Ovary (tissue), 9 donors: ENCODE results near the gene ACSL3. TPM values are rescaled to one million over a fixed set of nuclear protein-coding genes. Genes with fewer than 3 reads are reported as not detected.

Source experiments
- DNase-seq, 5 donors: peaks; one replicate each; pipeline ENCODE4 v3.0.0-alpha.2; 2019 to 2020
- H3K27ac ChIP-seq, 2 donors: fragments of 200-600 bp; one replicate each; pipeline versions ENCODE4 v1.5.1 to v1.8.0; 2019 to 2022
- H3K27me3 ChIP-seq: fragments of 200-600 bp; one replicate; pipeline ENCODE4 v1.8.0; 2022
- H3K36me3 ChIP-seq: fragments of 200-600 bp; sonication (generic); one replicate; pipeline ENCODE4 v1.5.1; 2019
- H3K4me1 ChIP-seq: one replicate; pipeline ENCODE4 v1.8.1; 2013; ENCODE audit warnings: mild to moderate bottlenecking, moderate library complexity; ENCODE audit not compliant: insufficient read depth
- H3K4me3 ChIP-seq: fragments of 200-600 bp; sonication (generic); one replicate; pipeline ENCODE4 v1.5.1; 2017
- H3K9me3 ChIP-seq, 2 donors: fragments of 200-600 bp in 1 of 2; sonication (generic) in 1 of 2; one replicate each; pipeline versions ENCODE4 v1.5.1 to v1.8.1; 2013 to 2019; ENCODE audit warnings: mild to moderate bottlenecking in 1 of 2, moderate library complexity in 1 of 2
- CTCF ChIP-seq, 3 donors: fragments of 450-650 bp in 2 of 3; fragments of 200-600 bp in 1 of 3; IDR thresholded peaks; one replicate each; pipeline versions ENCODE4 v1.5.1 to v1.8.0; 2016 to 2022; ENCODE audit warnings: antibody characterized with exemption in 3 of 3, mild to moderate bottlenecking in 1 of 3
- EP300 ChIP-seq: sonication (generic); formaldehyde crosslinking; IDR thresholded peaks from one replicate; pipeline ENCODE4 v1.6.1; 2017; ENCODE audit warnings: antibody characterized with exemption
- POLR2A ChIP-seq: fragments of 450-650 bp; IDR thresholded peaks from one replicate; pipeline ENCODE4 v1.6.1; 2017; ENCODE audit warnings: antibody characterized with exemption, mild to moderate bottlenecking, moderate library complexity
- WGBS, 3 donors: extraction: QIAGEN DNeasy Blood & Tissue Kit in 1 of 3; methylation state at CpG; one replicate each; pipeline versions ENCODE4 v1.1.5 to v1.1.7; 2013 to 2017; 5-methylcytosine and 5-hydroxymethylcytosine counted together
- intact Hi-C, 4 donors: fragments of 100-400 bp; cut with DNase I; formaldehyde crosslinking; loops; one replicate each; pipeline versions ENCODE4 v1.11.0 to v1.15.1; 2022 to 2023
- polyA plus RNA-seq, 2 donors: library from polyadenylated mRNA; stranded (reverse); fragments of 200-250 nt in 1 of 2; fragments of 350-450 nt in 1 of 2; fragmentation: Illumina TruSeq in 1 of 2; extraction: RNeasy Lipid Tissue Mini Kit (QIAGEN cat#74804) in 1 of 2; gene quantifications; one replicate each; pipeline ENCODE4 v1.2.3, GENCODE V29; 2013 to 2014
- total RNA-seq, 7 donors: library from RNA; depleted of rRNA in 2 of 7; stranded (reverse); fragments of >200 nt in 2 of 7; fragmentation: NEBNext Ultra II Directional in 3 of 7; extraction: Animal tissue kit (Norgen Biotek cat#: 25700) in 3 of 7; gene quantifications; one replicate each; pipeline versions ENCODE4 v1.1.0 to v1.2.4, GENCODE V29; 2016 to 2023
- donor health status: DM: no; HTN: no; CAD: no; lungs with moderate emphysema.
- donor health status: DM: no; HTN: no; CAD: no.
- donor health status: Bipolar disorder and iron deficiency.
- donor health status: DM: yes; HTN: yes; CAD: no.
- donor health status: DM: no; HTN: no; CAD: no.
- donor health status: DM: yes; HTN: yes; CAD: no.

ACSL3 gene
- total and polyA plus RNA-seq, 9 donors, result 14.0 to 85.1 (median 46.0) TPM

- H3K36me3 ChIP-seq, result peaks cover 2% of the 10 kb centered on the region
These were observed 67.5 kb downstream of the ACSL3 start for GRCh38 chr2:222928335-222928734.

GRCh38 chr2:222930862-222931261 lies 70.0 kb downstream of the ACSL3 start:
- TF ChIP-seq CTCF (IDR thresholded peaks at IDR 0.05) (no peak), POLR2A (no peak), EP300 (no peak)
- WGBS, 3 donors, result 73 to 76% (median 76%) methylated on average over 2 of the region's 2 CpGs
- intact Hi-C loops, result no loop called here
- no peak overlapping the region for H3K27ac ChIP-seq
- no peaks in the 10 kb centered on the region for H3K27me3 ChIP-seq
- DNase-seq, result no peak
- H3K36me3 ChIP-seq, result peaks cover 2% of the 10 kb centered on the region
- H3K9me3 ChIP-seq, result no peaks in the 10 kb centered on the region
- no peaks in the 10 kb centered on the region for H3K4me1 ChIP-seq
- no peak overlapping the region for H3K4me3 ChIP-seq

More at GRCh38 chr2:222928335-222928734, 67.5 kb downstream of the ACSL3 start:
- Histone ChIP-seq H3K4me1 (no peaks in the 10 kb centered on the region), H3K27me3 (no peaks in the 10 kb centered on the region), H3K4me3 (no peak overlapping the region), H3K27ac (no peak overlapping the region), H3K9me3 (no peaks in the 10 kb centered on the region)
- intact Hi-C loops, result no loop called here
- no peak for DNase-seq
- 97% methylated on average over 6 of the region's 6 CpGs for WGBS, 3 donors
- TF ChIP-seq CTCF (IDR thresholded peaks at IDR 0.05) (no peak), EP300 (no peak), POLR2A (no peak)

- 94 to 96% (median 94%) methylated on average over 4 of the region's 4 CpGs for WGBS, 3 donors
- Histone ChIP-seq H3K9me3 (peaks cover 0 to under 1% of the 10 kb centered on the region in 2 donors), H3K27me3 (no peaks in the 10 kb centered on the region), H3K4me1 (no peaks in the 10 kb centered on the region), H3K27ac (no peak overlapping the region), H3K4me3 (no peak overlapping the region), H3K36me3 (peaks cover 2% of the 10 kb centered on the region)
- DNase-seq, result no peak
- intact Hi-C loops, result no loop called here
- TF ChIP-seq POLR2A (no peak), CTCF (IDR thresholded peaks at IDR 0.05) (no peak), EP300 (no peak)
These were observed 70.8 kb downstream of the ACSL3 start for GRCh38 chr2:222931659-222932058.

GRCh38 chr2:222933458-222933857 lies 72.6 kb downstream of the ACSL3 start:
- no peak for DNase-seq
- intact Hi-C loops, result no loop called here
- peaks cover 0 to 3% of the 10 kb centered on the region in 2 donors for H3K9me3 ChIP-seq
- H3K27ac ChIP-seq, result no peak overlapping the region
- no peak overlapping the region for H3K4me3 ChIP-seq
- 89 to 91% (median 90%) methylated on average over 3 of the region's 3 CpGs for WGBS, 3 donors
- no peaks in the 10 kb centered on the region for H3K27me3 ChIP-seq
- TF ChIP-seq POLR2A, result no peak
- TF ChIP-seq CTCF (IDR thresholded peaks at IDR 0.05), result no peak
- TF ChIP-seq EP300, result no peak
- peaks cover 2% of the 10 kb centered on the region for H3K36me3 ChIP-seq
- H3K4me1 ChIP-seq, result no peaks in the 10 kb centered on the region
